GM12864 (cell line): ENCODE measurements around the gene AKNA.
"Not testable (repeated sequence)": the region's sequence is repeated elsewhere in the genome, so short reads cannot be mapped to it uniquely, and the experiment has no call there.

Source experiments
- DNase-seq: peaks from one replicate; pipeline ENCODE4 v3.0.0-alpha.2; 2011; ENCODE audit warnings: low read depth
- H3K4me3 ChIP-seq: 2 replicates; pipeline ENCODE4 v1.5.1; 2011; ENCODE audit warnings: mild to moderate bottlenecking, low read depth, low read length, control low read depth
- CTCF ChIP-seq: IDR thresholded peaks from 2 replicates; pipeline ENCODE4 v1.5.1; 2011; ENCODE audit warnings: low read depth, mild to moderate bottlenecking, moderate library complexity, low read length, control low read depth, inconsistent platforms; ENCODE audit errors: missing control alignments

Gene AKNA

DNA sequence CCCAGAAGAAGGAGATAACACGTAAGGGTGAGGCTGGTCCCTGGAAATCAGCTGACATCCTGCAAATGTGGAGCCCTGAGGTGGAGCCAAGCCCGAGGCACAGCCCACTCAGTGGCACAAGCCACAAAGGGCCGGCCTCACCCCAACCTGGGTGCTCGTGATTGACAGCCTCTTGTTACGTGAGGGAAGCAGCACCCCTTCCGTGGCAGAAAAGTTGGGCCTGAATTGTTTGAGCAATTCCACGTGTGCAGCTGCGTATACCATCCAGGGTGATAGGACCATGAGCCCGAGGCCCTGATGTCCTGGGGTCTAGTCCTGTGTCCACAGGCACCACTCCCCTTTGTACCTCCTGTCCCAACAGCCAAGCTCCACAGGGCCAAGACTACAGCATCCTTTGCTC is 53.3 kb downstream of the AKNA start:
- DNase-seq = no peak
- H3K4me3 ChIP-seq = no peak overlapping the region
- TF ChIP-seq CTCF = no peak

DNA sequence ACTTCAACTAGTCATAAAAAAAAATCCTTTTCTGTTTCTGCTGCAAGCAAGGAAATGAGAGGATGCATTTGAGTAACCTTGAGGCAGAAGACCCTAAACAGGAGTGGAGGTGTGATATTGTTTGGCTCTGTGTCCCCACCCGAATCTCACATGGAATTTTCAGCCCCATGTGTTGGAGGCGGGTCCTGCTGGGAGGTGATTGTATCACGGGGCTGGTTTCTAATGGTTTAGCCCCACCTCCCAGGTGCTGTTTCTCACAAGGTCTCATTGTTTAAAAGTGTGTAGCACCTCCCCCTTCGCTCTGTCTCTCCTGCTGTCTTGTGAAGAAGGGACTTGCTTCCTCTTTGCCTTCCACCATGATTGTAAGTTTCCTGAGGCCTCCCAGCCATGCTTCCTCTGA is 54.1 kb downstream of the AKNA start:
- not testable (repeated sequence) for H3K4me3 ChIP-seq, DNase-seq

- not testable (repeated sequence) for DNase-seq, H3K4me3 ChIP-seq
These were observed 55.2 kb downstream of the AKNA start for GRCh38 chr9:114332474-114333040.

- DNase-seq, H3K4me3 ChIP-seq: not testable (repeated sequence)
These were observed 56.3 kb downstream of the AKNA start for GRCh38 chr9:114331229-114332195.

DNA sequence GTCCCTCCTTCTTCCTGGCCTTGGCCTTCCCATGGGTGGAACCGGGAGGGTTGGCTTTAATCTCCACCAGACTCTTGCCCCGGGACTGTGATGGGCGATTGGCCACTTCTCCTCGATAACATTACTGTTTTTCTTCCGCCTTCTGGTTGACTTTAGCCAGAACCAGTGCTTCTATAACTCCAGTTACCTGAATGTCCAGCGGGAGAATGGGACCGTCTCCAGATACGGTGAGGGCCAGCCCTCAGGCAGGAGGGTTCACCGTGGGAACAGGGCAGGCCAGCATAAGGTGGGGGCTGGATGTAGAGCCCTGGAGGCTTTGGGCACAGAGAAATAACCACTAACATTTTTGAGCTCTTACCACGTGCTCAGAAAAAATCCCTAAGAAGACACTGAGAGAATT is 57.1 kb downstream of the AKNA start:
- no peak overlapping the region for H3K4me3 ChIP-seq
- DNase-seq = no peak
- no peak for TF ChIP-seq CTCF

GRCh38 chr9:114329625-114330022 is 58.2 kb downstream of the AKNA start, which contains the start of gene ORM2:
Gene ORM2 (plus strand): TSS chr9:114329869. CDS start chr9:114329905, 36 bp downstream.
- not testable (repeated sequence) for H3K4me3 ChIP-seq, DNase-seq

GRCh38 chr9:114328937-114329624 is 58.7 kb downstream of the AKNA start:
- not testable (repeated sequence) for DNase-seq

DNA sequence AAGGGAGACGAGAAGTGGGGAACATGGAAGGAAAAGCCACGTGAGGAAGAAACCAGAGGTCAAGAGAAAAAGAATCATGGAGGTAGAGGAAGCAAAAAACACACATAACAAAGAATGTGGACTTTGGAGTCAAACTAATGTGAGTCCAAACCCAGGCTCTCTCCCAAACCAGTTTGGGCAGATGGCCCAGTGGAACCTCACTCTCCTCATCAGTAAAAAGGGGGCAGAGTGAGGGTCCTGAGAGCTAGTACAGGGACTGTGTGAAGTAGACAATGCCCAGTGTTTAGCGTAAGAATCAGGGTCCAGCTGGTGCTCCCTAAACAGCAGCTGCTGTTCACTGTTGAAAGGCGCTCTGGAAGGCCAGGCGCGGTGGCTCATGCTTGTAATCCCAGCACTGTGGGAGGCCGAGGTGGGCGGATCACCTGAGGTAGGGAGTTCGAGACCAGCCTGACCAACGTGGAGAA is 59.4 kb downstream of the AKNA start:
- DNase-seq, H3K4me3 ChIP-seq: not testable (repeated sequence)

More at GRCh38 chr9:114328937-114329624, 58.7 kb downstream of the AKNA start:
- H3K4me3 ChIP-seq = not testable (repeated sequence)

DNA sequence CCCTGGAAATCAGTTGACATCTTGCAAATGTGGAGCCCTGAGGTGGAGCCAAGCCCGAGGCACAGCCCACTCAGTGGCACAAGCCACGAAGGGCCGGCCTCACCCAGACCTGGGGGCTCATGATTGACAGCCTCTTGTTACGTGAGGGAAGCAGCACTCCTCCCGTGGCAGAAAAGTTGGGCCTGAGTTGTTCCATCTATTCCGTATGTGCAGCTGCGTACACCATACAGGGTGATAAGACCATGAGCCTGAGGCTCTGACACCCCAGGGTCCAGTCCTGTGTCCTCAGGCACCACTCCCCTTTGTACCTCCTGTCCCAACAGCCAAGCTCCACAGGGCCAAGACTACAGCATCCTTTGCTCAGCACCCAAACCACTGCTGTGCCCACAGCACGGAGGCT is 60.0 kb downstream of the AKNA start:
- no peak for TF ChIP-seq CTCF
- H3K4me3 ChIP-seq = no peak overlapping the region
- DNase-seq = no peak

DNA sequence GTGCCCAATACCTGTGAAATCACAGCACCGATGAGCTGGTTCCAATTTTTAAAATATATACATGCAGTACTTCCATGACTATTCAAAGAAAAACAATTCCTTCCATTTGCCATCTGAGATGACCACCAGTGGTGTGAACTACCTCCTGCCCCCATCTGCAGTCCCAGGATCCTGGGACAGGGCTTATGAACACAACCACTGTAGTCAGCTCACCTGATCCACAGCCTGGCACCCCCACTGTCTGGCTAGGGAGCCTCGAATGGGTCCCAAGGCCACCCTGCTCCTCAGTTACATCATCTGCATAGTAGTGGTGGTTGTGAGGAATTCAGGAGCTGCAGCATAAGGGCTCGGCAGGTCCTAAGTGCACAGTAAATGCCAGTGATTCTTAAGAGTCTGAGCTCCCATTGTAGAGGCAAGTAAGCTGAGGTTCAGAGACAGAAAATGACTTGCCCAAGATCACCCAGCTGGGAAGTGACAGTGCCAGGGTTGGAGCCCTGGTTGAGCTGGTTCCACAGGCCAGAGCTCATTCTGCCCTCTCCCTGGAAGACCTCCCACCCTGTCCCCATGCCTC is 62.0 kb downstream of the AKNA start:
- not testable (repeated sequence) for DNase-seq

GRCh38 chr9:114324965-114325364 is 62.8 kb downstream of the AKNA start:
- not testable (repeated sequence) for H3K4me3 ChIP-seq, DNase-seq

More for the DNA sequence above, 62.0 kb downstream of the AKNA start:
- H3K4me3 ChIP-seq = not testable (repeated sequence)
